Osteocyte (in vitro differentiated cells): ENCODE results near the gene RET. TPM values are rescaled to one million over a fixed set of nuclear protein-coding genes. Genes with fewer than 3 reads are reported as not detected.

Experiments used
- DNase-seq: peaks from one replicate; pipeline ENCODE4 v3.0.0; 2021; ENCODE audit warnings: mixed read lengths; ENCODE audit not compliant: unreplicated experiment; ENCODE audit errors: extremely low spot score
- H3K27ac Mint-ChIP-seq: one replicate; pipeline ENCODE4 v1.8.0; 2021; ENCODE audit warnings: mild to moderate bottlenecking, mixed read lengths; ENCODE audit not compliant: unreplicated experiment
- H3K27me3 Mint-ChIP-seq: one replicate; pipeline ENCODE4 v1.8.0; 2021; ENCODE audit warnings: mixed read lengths; ENCODE audit not compliant: unreplicated experiment
- H3K36me3 Mint-ChIP-seq: one replicate; pipeline ENCODE4 v1.8.0; 2021; ENCODE audit warnings: mixed read lengths; ENCODE audit not compliant: unreplicated experiment
- H3K4me1 Mint-ChIP-seq: one replicate; pipeline ENCODE4 v1.8.0; 2021; ENCODE audit warnings: mixed read lengths; ENCODE audit not compliant: unreplicated experiment
- H3K4me3 Mint-ChIP-seq: one replicate; pipeline ENCODE4 v1.8.0; 2021; ENCODE audit warnings: mild to moderate bottlenecking, moderate library complexity, mixed read lengths; ENCODE audit not compliant: unreplicated experiment
- H3K9me3 Mint-ChIP-seq: one replicate; pipeline ENCODE4 v1.8.0; 2021; ENCODE audit warnings: mixed read lengths; ENCODE audit not compliant: unreplicated experiment
- CTCF ChIP-seq: fragments of 200-600 bp; sonication (generic); IDR thresholded peaks from 2 replicates; pipeline ENCODE4 v1.5.0; 2021; ENCODE audit warnings: antibody characterized with exemption, mild to moderate bottlenecking, moderate library complexity
- total RNA-seq: library from RNA; stranded (reverse); gene quantifications from 2 replicates; pipeline ENCODE4 v1.2.1, GENCODE V29; 2021

RET gene
- total RNA-seq, 1 donor from 2014 or later: 0.43 TPM

- no peaks in the 10 kb centered on the region for H3K9me3 Mint-ChIP-seq
- H3K27ac Mint-ChIP-seq: no peak overlapping the region
- no peak for DNase-seq
- H3K36me3 Mint-ChIP-seq: no peaks in the 10 kb centered on the region
- H3K4me3 Mint-ChIP-seq: no peak overlapping the region
- no peak for TF ChIP-seq CTCF
- no peaks in the 10 kb centered on the region for H3K4me1 Mint-ChIP-seq
- peaks cover 9% of the 10 kb centered on the region for H3K27me3 Mint-ChIP-seq
Observed at GRCh38 chr10:43069579-43069978, 7.3 kb upstream of the RET start.

DNA sequence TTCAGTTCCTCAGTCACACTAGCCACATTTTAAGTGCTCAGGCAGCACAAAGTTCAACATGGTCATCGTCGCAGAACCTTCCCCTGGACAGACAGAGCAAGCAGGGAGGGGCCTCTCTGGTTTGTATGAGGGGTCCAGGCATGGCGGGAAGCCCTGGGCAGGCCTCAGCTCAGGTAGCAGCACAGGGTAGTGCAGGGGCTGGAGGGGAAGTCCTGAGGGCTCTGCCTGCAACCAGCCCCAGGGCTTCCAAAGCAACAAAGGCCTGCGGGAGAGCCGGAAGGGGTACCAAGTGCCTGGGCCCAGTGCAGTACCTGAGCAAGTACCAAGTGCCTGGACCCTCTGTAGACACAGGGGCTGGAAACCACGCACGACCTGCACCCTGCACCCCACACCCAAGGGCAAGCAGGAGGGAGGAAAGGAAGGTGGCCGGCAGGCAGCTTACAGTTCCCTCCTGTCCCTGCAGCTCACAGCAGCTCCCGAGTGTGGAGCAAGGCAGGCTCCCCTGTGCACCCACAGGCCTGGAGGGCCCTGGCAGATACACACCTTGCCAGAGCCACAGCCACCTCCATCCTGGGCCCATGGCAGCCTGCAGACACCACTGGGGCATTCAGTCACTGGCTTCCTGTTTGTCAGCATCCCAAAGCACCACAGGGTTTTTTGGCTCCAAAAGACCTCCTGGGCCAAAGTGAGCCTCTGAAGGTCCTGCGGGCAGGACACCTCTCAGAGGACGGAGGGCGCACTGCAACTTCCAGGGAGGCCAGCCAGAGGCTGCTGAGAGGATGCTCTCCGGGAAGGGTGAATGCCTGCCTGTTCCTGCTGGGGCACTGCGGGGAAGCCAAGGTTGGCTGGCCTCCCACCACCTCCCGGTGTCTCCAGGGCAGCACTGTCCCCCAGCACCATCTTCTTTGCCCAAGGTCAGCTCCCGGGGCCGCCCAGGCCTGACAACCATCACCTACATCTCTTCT, 6.5 kb upstream of the RET start:
- Mint-ChIP-seq H3K36me3 (no peaks in the 10 kb centered on the region), H3K27ac (no peak overlapping the region), H3K4me3 (no peak overlapping the region), H3K9me3 (no peaks in the 10 kb centered on the region), H3K27me3 (peaks cover 9% of the 10 kb centered on the region), H3K4me1 (no peaks in the 10 kb centered on the region)
- DNase-seq: no peak
- TF ChIP-seq CTCF: no peak

DNA sequence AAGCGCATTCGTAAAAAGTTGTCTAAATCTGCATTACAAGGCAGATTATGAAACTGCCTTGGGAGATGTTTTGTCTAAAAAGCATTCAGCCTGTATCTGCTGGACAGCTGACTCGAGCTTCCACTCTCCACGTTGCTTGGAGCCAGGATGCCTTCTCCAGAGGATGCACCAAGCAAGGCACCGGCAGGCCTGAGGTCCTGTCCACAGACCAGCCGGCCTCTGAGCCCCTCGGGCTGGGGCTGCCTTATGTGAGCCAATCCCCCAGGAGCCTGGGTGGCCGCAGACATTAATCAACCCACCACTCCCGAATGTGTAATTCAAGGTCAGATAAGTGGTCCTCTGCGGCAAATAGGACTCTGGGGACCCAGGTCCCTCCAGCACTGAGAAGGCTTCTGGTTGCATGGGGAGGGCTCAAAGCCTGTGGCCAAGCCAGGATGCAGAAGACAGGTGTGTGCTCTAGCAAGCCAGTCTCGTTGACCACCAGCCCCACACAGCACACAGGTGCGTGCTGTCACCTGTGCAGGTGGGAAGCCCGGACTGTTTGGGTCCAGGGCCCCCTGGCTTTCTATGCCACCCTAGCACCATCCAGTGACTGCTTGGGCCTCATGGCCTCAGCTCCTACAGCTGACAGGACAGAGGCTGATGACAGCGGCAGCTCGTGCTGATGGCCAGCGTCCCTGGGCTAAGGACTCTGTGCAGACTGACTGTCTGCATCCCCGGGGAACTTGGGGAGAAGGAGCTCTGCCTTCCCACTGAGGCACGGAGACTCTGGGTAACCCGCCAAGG, 4.8 kb upstream of the RET start:
- H3K9me3 Mint-ChIP-seq: no peaks in the 10 kb centered on the region
- peaks cover 18% of the 10 kb centered on the region for H3K27me3 Mint-ChIP-seq
- no peak for DNase-seq
- no peak overlapping the region for H3K27ac Mint-ChIP-seq
- no peak for TF ChIP-seq CTCF
- H3K4me3 Mint-ChIP-seq: no peak overlapping the region
- peaks cover 4% of the 10 kb centered on the region for H3K4me1 Mint-ChIP-seq
- H3K36me3 Mint-ChIP-seq: no peaks in the 10 kb centered on the region

DNA sequence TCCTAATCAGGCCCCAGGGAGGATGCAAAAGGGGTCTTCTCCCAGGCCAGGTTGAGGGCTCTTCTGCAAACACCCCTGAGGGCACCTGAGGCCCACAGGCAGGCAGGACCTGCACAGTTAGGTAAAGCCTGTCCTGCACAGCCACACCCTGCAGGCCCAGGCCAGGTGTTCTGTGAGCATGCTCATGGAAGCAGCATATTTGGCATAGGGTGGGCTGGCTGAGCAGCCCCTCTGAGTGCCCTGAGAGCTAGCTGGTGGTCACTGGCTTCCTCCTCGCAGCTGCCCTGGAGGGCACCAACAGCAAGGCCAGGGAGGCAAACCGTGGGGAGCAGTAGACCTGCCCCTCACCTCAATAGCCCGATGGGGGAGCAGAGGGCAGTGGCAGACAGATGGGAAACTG, 3.7 kb upstream of the RET start:
- Mint-ChIP-seq H3K27ac (no peak overlapping the region), H3K9me3 (no peaks in the 10 kb centered on the region), H3K4me3 (no peak overlapping the region), H3K27me3 (peaks cover 26% of the 10 kb centered on the region), H3K36me3 (no peaks in the 10 kb centered on the region), H3K4me1 (peaks cover 8% of the 10 kb centered on the region)
- DNase-seq: no peak
- no peak for TF ChIP-seq CTCF

DNA sequence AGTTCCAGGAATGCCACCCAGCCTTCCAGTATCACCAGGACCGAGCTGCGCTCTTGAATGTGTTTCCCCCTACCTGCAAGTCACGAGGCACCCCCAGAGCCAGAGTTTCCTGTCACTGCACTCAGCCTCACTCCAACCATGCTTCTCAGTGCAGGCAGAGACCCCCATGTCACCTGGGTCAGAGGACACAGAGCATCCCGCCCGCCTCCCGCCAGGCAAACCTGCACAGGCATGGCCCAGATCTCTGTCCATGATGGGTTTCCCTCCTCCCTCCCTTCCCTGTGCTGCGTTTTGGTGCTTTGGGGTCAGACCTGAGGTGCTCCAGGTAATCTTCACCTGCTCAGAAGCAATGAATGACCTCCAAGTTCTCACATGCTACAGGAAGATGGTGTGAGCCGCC, 3.1 kb upstream of the RET start:
- Mint-ChIP-seq H3K36me3 (no peaks in the 10 kb centered on the region), H3K27ac (no peak overlapping the region), H3K27me3 (peaks cover 31% of the 10 kb centered on the region), H3K9me3 (no peaks in the 10 kb centered on the region), H3K4me1 (peaks cover 8% of the 10 kb centered on the region), H3K4me3 (no peak overlapping the region)
- no peak for DNase-seq
- no peak for TF ChIP-seq CTCF
